WTC11 (cell line): ENCODE data around the gene ID4. TPM values are rescaled to one million over a fixed set of nuclear protein-coding genes. Genes with fewer than 3 reads are reported as not detected.

ENCODE experiments used
- ATAC-seq: fragments of 200-7000 bp; cut with Tn5 transposase; 2 replicates; pipeline ENCODE4 v1.10.0; 2021; ENCODE audit warnings: mild to moderate bottlenecking, moderate library complexity
- CTCF ChIA-PET: fragments of 300-600 bp; sonication (Branson Sonifier 250); formaldehyde crosslinking; loops from one replicate; lab custom pipeline; 2021; ENCODE audit warnings: antibody characterized with exemption; lab: Charles Lee
- POLR2A ChIA-PET: fragments of 350-600 bp; sonication (Branson Sonifier 250); formaldehyde crosslinking; loops from one replicate; lab custom pipeline; 2021; ENCODE audit warnings: antibody characterized with exemption; lab: Charles Lee
- DNase-seq: peaks from one replicate; pipeline ENCODE4 v3.0.0; 2021; ENCODE audit warnings: low spot score
- H3K27ac Mint-ChIP-seq: 2 replicates; pipeline ENCODE4 v1.8.0; 2021; ENCODE audit warnings: mixed read lengths
- H3K27me3 Mint-ChIP-seq: 2 replicates; pipeline ENCODE4 v1.8.0; 2021; ENCODE audit warnings: low read depth, mild to moderate bottlenecking, moderate library complexity, mixed read lengths
- H3K36me3 Mint-ChIP-seq: 2 replicates; pipeline ENCODE4 v1.8.0; 2021; ENCODE audit warnings: mixed read lengths
- H3K4me1 Mint-ChIP-seq: 2 replicates; pipeline ENCODE4 v1.8.0; 2022; ENCODE audit warnings: mixed read lengths
- H3K4me3 Mint-ChIP-seq: 2 replicates; pipeline ENCODE4 v1.8.0; 2021; ENCODE audit warnings: mild to moderate bottlenecking, moderate library complexity, mixed read lengths
- H3K9me3 Mint-ChIP-seq: 2 replicates; pipeline ENCODE4 v1.8.0; 2021; ENCODE audit warnings: mixed read lengths
- ATF2 ChIP-seq: sonication (generic); formaldehyde crosslinking; IDR thresholded peaks from 2 replicates; pipeline ENCODE4 v1.8.1; 2022; ENCODE audit warnings: low read depth, missing genetic modification reagents, borderline replicate concordance
- ATF6 ChIP-seq: sonication (generic); formaldehyde crosslinking; IDR thresholded peaks from 2 replicates; pipeline ENCODE4 v1.8.1; 2023; ENCODE audit warnings: mild to moderate bottlenecking, missing genetic modification reagents
- CREB1 ChIP-seq: sonication (generic); formaldehyde crosslinking; IDR thresholded peaks from 2 replicates; pipeline ENCODE4 v1.8.0; 2023; ENCODE audit warnings: mild to moderate bottlenecking, missing genetic modification reagents
- E2F5 ChIP-seq: sonication (generic); formaldehyde crosslinking; IDR thresholded peaks from 2 replicates; pipeline ENCODE4 v1.8.1; 2022; ENCODE audit warnings: mild to moderate bottlenecking, moderate library complexity, missing genetic modification reagents
- ETV6 ChIP-seq: sonication (generic); formaldehyde crosslinking; IDR thresholded peaks from 2 replicates; pipeline ENCODE4 v1.8.1; 2022; ENCODE audit warnings: mild to moderate bottlenecking, missing genetic modification reagents
- FOXJ3 ChIP-seq: sonication (generic); formaldehyde crosslinking; IDR thresholded peaks from 2 replicates; pipeline ENCODE4 v1.9.0; 2021; ENCODE audit warnings: missing genetic modification reagents, mild to moderate bottlenecking, borderline replicate concordance
- JUN ChIP-seq: sonication (generic); formaldehyde crosslinking; IDR thresholded peaks from 2 replicates; pipeline ENCODE4 v1.8.0; 2023; ENCODE audit warnings: mild to moderate bottlenecking, missing genetic modification reagents
- KAT7 ChIP-seq: sonication (generic); formaldehyde crosslinking; IDR thresholded peaks from 2 replicates; pipeline ENCODE4 v1.8.1; 2023; ENCODE audit warnings: missing genetic modification reagents, mild to moderate bottlenecking, borderline replicate concordance
- NFE2L1 ChIP-seq: sonication (generic); formaldehyde crosslinking; IDR thresholded peaks from 2 replicates; pipeline ENCODE4 v1.8.1; 2023; ENCODE audit warnings: missing genetic modification reagents
- NR1H2 ChIP-seq: sonication (generic); formaldehyde crosslinking; IDR thresholded peaks from 2 replicates; pipeline ENCODE4 v1.9.0; 2021; ENCODE audit warnings: mild to moderate bottlenecking, moderate library complexity, missing genetic modification reagents
- PREB ChIP-seq: sonication (generic); formaldehyde crosslinking; IDR thresholded peaks from 2 replicates; pipeline ENCODE4 v1.8.1; 2022; ENCODE audit warnings: mild to moderate bottlenecking, missing genetic modification reagents, moderate library complexity, borderline replicate concordance
- SP1 ChIP-seq: sonication (generic); formaldehyde crosslinking; conservative IDR thresholded peaks from 2 replicates; pipeline ENCODE4 v1.8.1; 2022; ENCODE audit warnings: missing genetic modification reagents
- TCF7 ChIP-seq: sonication (generic); formaldehyde crosslinking; IDR thresholded peaks from 2 replicates; pipeline ENCODE4 v1.8.0; 2022; ENCODE audit warnings: mild to moderate bottlenecking, low read depth, missing genetic modification reagents, moderate library complexity
- TP53 ChIP-seq: sonication (generic); formaldehyde crosslinking; IDR thresholded peaks from 2 replicates; pipeline ENCODE4 v1.8.1; 2023; ENCODE audit warnings: mild to moderate bottlenecking, missing genetic modification reagents
- USF1 ChIP-seq: sonication (generic); formaldehyde crosslinking; IDR thresholded peaks from 2 replicates; pipeline ENCODE4 v1.8.0; 2022; ENCODE audit warnings: mild to moderate bottlenecking, missing genetic modification reagents
- USF2 ChIP-seq: sonication (generic); formaldehyde crosslinking; IDR thresholded peaks from 2 replicates; pipeline ENCODE4 v1.8.1; 2023; ENCODE audit warnings: mild to moderate bottlenecking, missing genetic modification reagents, moderate library complexity
- ZNF396 ChIP-seq: fragments of 250-450 bp; sonication (Bioruptor Pico); IDR thresholded peaks from 2 replicates; pipeline ENCODE4 v1.8.0; 2021; ENCODE audit warnings: mild to moderate bottlenecking, moderate library complexity, borderline replicate concordance
- ZNF423 ChIP-seq: fragments of 250-450 bp; sonication (Bioruptor Pico); IDR thresholded peaks from 2 replicates; pipeline ENCODE4 v2.1.2; 2022; ENCODE audit warnings: mild to moderate bottlenecking, moderate library complexity
- ZNF512 ChIP-seq: sonication (generic); formaldehyde crosslinking; IDR thresholded peaks from 2 replicates; pipeline ENCODE4 v1.8.1; 2022; ENCODE audit warnings: missing genetic modification reagents, borderline replicate concordance
- total RNA-seq: library from RNA; stranded (reverse); gene quantifications from 3 replicates; pipeline ENCODE4 v1.2.3, GENCODE V29; 2021

ID4 gene
- total RNA-seq, 1 experiment from 2014 or later: 4.5 TPM

- H3K36me3 Mint-ChIP-seq: no peaks in the 10 kb centered on the region
- no peak overlapping the region for H3K27ac Mint-ChIP-seq
- CTCF ChIA-PET: no interaction called here
- POLR2A ChIA-PET: interaction anchor here (1.2 kb wide), 1 partner anchor 23 kb away, joined by 4 read pairs; the partner anchor contains the start of gene ID4
- DNase-seq: no peak
- H3K9me3 Mint-ChIP-seq: peaks cover 2% of the 10 kb centered on the region; the same call in 1 of the 2 replicates
- ATAC-seq: no peak
- H3K27me3 Mint-ChIP-seq: no peaks in the 10 kb centered on the region
- H3K4me1 Mint-ChIP-seq: no peaks in the 10 kb centered on the region
- no peak overlapping the region for H3K4me3 Mint-ChIP-seq
- TF ChIP-seq ATF6 (no peak), NR1H2 (no peak)
Observed at GRCh38 chr6:19860235-19860877, 23.2 kb downstream of the ID4 start.

- DNase-seq: no peak
- ATAC-seq: no peak
- Mint-ChIP-seq H3K27me3 (no peaks in the 10 kb centered on the region), H3K4me1 (no peaks in the 10 kb centered on the region), H3K4me3 (no peak overlapping the region), H3K36me3 (no peaks in the 10 kb centered on the region), H3K27ac (no peak overlapping the region), H3K9me3 (no peaks in the 10 kb centered on the region)
- ChIA-PET CTCF (no interaction called here), POLR2A (no interaction called here)
- TF ChIP-seq TCF7 (CRISPR knock-in tag) (no peak), ZNF512 (no peak), ATF2 (CRISPR knock-in tag) (no peak), KAT7 (CRISPR knock-in tag) (no peak), SP1 (CRISPR knock-in tag) (no peak), PREB (CRISPR knock-in tag) (no peak), E2F5 (CRISPR knock-in tag) (no peak), TP53 (no peak), ETV6 (CRISPR knock-in tag) (no peak), NFE2L1 (CRISPR knock-in tag) (no peak), USF2 (CRISPR knock-in tag) (no peak), ZNF396 (CRISPR knock-in tag) (no peak), ZNF423 (no peak), ATF6 (no peak), CREB1 (CRISPR knock-in tag) (no peak), USF1 (CRISPR knock-in tag) (no peak), JUN (CRISPR knock-in tag) (no peak), FOXJ3 (CRISPR knock-in tag) (no peak)
Observed at GRCh38 chr6:19864285-19864684, 27.1 kb downstream of the ID4 start.
